ENCODE data around the gene VPS37B.
"Not testable (repeated sequence)": the region's sequence is repeated elsewhere in the genome, so short reads cannot be mapped to it uniquely, and the experiment has no call there.

The VPS37B gene

GRCh38 chr12:122880668-122881067 lies 15.3 kb downstream of the VPS37B start:
- DNase-seq = peak; percentile 26

DNA sequence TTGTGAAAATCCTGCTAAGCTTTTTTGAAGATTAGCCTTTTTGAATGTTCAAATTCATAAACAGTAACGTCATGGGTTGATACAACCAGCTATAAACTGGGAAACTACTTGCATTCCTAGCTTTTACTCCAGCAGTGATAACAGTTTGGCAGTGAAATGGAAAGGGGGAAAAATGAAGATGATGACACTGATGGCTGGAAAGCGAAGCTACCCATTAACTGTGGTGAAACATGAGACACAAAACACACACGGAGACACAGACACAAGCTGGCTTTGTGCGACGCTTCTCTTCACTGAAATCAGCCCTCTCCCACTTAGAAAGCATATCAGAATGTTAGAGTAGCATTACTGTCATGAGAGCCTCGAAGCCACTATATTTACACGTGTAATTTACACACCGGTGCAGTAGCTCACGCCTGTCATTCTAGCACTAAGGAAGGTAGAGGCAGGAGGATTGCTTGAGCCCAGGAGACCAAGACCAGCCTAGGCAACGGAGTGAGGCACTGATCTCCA lies 15.7 kb downstream of the VPS37B start:
- no peak for DNase-seq

- no peak for DNase-seq
These were observed 16.9 kb downstream of the VPS37B start for GRCh38 chr12:122878780-122879612.

GRCh38 chr12:122876731-122877130 lies 19.2 kb downstream of the VPS37B start:
- no peak for DNase-seq

DNA sequence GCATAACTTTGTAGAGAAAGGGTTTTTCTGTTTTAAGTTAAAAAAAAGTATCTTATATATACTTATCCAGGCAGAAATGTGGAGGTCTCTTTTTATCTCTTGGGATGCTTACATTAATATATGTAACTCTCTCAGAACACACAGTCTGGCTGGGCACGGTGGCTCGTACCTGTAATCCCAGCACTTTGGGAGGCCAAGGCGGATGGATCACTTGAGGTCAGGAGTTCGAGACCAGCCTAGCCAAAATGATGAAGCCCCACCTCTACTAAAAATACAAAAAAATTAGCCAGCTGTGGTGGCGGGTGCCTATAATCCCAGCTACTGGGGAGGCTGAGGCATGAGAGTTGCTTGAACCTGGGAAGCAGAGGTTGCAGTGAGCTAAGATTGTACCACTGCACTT lies 19.6 kb downstream of the VPS37B start:
- DNase-seq = not testable (repeated sequence)

- DNase-seq = no peak
These were observed 20.2 kb downstream of the VPS37B start for GRCh38 chr12:122875590-122876220.

- no peak for DNase-seq
These were observed 21.8 kb downstream of the VPS37B start for GRCh38 chr12:122874081-122874480.

DNA sequence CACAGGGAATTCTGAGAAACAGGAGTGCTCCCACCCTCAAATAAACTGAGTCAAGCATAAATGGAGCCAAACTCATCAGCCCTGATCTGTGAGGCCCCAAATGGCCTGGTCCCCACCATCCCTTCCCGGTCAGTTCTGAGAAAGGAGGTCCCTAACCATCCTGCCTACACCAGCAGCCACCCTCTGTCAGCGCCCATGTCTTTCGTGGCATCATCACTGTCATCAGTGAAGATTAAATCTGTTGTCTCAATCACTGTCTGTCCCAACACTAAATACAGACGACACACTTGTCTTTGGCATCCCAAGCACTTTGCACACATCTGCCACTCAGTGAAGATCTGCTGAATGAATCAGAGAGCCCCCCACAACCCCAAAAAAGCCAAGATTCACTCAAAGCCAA lies 22.4 kb downstream of the VPS37B start:
- DNase-seq = no peak

DNA sequence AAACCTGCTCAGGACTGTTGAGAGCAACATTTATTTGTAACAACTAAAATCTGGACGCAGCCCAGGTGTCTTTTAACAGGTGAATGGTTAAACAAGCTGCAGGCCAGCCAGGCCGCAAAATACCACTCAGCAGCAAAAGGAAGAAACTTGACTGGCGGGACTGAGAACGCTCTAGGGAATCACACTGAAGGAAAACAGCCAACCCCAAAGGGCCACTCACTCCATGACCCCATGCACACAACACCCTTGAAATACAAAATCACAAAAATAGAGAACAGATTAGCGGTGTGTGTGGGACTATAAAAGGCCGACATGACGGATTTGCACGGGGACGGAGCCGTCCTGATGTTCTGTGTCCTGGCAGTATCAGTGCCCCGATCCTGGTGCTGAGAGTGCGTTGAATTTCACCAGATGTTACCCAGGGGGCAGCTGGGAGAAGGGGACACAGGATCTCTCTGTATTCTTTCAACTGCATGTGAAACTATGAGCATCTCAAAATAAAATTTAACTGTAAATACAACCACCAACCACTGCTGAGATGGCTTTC lies 23.0 kb downstream of the VPS37B start:
- no peak for DNase-seq

DNA sequence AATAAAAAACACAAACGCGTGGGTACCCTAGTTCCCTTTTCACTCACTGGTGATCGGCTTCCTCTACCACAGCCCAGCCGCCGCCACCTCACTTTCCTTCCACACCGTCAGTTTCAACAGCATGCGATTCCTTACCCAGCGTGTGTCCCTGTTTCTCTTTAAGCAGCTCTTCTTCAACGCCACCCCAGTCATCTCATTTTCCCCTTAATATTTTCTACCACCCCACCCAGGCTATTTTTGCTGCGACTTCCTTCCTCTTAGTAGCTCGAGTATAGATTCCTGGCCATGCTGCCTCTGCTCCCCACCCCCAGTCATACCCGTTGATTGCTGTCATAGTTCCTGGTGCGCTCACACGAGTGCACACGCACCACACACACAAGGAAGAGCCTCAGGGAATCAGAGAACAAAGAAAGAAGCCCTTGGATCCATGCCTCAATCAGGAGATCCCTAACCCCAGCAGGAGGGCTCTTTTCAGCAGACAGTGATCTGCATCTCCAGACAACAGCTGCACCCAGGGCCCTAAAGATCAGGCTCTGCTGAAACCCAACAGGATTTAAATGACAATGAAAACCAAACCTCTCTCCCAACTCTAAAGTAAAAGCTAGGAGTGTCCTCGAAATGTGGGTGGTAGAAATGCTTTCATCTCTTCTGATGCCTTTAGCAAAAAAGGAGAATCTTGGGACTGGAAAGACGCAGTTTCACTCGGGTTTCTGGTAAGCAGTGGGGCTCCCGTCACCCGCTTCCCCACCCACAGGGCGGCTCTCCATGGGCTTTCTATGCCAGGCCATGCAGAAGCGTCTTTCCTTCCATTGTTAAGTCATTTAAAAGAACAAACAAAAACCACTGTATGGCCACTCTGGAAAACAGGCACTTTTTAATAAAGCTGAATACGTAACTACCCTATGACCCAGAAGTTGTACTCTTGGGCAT lies 23.8 kb downstream of the VPS37B start:
- peak; percentile 77 for DNase-seq

DNA sequence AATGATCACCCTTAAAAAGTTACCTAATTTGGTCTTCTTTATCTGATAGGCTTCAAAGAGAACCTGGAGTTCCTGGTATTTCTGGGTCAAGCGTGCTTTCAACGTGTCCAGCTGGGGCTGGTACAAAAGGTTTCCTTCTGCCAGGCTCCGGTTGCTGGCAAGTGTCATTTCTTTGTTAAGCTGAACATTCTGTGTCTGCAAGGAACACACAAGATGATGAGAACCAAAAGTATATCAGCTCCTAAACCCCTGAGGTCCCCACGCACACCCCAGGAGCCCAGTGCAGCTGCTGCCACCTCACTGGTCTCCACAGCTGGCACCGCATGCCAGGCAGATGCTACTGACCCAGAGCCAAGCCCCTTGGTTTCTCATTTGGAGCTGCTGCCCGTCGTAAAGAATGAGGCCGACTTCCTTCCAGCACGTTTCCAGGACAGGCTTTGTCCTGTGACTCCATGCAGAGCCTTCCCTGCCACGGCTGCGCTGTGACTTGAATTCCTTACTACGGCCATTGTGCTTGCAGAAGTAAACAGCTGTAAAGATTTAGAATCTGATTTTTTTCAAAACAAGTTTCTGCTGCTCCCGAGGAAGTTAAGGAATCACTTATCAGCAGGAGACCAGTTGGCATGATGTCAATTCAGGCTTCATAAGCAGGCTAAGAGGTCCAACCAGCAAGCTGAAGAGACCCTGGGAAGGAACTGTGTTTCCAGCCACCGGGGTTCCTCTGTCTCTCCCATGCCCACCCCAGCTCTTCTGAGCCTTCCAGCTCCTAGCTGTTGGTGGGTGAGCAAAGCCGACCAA lies 24.9 kb downstream of the VPS37B start:
- no peak for DNase-seq

DNA sequence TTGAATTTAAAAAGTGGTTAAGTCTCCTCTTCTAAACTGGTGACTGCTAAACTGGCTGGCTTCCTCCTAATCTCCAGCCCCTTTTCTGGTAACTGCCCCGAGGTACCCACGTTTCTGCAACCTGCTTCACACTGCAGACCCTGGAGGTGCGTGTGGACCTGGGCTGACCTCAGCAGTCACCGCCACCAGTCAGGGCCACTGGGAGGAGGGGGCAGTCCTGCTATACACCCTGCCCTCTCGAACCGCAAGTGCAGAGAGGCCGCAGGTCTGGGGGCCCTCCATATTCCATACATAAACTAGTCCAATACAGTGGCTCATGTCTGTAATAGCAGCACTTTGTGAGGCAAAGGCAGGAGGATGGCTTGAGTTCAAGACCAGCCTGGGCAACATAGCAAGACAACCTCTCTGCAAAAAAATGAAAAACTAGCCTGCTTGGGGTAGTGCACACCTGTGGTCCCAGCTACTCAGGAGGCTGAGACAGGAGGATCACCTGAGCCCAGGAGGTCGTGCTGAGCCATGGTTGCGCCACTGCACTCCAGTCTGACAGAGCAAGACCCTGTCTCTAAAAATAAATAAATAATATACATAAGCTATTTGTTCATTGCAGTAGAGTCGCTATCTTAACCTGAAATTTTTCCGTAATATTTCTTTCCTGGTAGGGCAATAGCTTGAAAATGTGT lies 25.6 kb downstream of the VPS37B start:
- DNase-seq = no peak

- DNase-seq = no peak
These were observed 26.5 kb downstream of the VPS37B start for GRCh38 chr12:122869207-122869973.

GRCh38 chr12:122868471-122869177 lies 27.3 kb downstream of the VPS37B start:
- no peak for DNase-seq

DNA sequence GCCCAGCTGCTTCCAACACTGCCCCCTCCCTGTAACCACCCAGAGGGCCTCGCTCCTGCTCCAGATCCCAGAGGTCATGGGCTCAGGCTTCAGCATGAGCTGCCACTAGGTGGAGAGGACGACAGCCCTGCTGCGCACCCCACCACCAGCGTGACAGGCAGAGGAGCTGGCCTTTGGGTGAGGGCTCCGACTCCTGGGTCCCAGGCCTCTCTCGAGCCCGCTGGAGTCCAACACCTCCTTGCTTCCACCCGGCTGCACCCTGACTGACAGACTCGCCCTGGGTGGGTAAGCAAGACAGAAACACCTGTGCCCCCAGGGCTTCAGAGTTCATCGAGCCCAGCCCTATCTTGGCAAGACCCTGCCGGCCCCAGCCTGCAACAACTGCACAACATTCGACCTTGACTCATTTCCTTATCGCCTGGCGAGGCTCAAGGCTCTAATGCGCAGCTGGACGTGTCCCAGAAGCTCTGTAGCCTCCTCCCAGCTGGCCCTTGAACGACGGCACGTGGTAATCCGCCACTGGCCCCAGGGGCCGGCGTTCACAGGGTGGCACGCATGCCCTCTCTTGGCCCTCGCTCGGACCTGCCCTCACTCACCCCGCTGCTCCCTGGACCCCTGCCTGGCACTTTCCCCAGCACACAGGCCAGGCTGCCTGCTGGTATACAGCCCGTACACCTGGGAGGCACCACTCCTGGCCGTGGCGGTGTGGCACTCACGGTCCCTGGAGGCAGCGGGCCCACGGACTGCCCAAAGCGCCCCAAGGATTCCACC lies 28.0 kb downstream of the VPS37B start:
- no peak for DNase-seq

- DNase-seq = no peak
These were observed 28.8 kb downstream of the VPS37B start for GRCh38 chr12:122866950-122867607.

GRCh38 chr12:122866379-122866778 lies 29.5 kb downstream of the VPS37B start:
- DNase-seq = no peak

All from NCI-H510A (cell line).